GM12878 (cell line): ENCODE results near the gene SMARCE1. TPM values are rescaled to one million over a fixed set of nuclear protein-coding genes. Genes with fewer than 3 reads are reported as not detected.
A peak's percentile ranks its signal among the peaks of the same experiment; 100 is the strongest.

Experiments used
- ATAC-seq: fragments of 200-7000 bp; cut with Tn5 transposase; 3 replicates; pipeline ENCODE4 v1.9.1; 2020; ENCODE audit warnings: mild to moderate bottlenecking, moderate library complexity
- BruUV-seq: library from RNA; stranded (reverse); fragments of 400-500 nt; replicated peaks from 2 replicates; lab custom pipeline; 2021; lab: Mats Ljungman, UMichigan
- CTCF ChIA-PET: fragments of 300-600 bp; sonication (Branson Sonifier 250); formaldehyde crosslinking; extraction: SDS; loops from one replicate; lab custom pipeline; 2021; ENCODE audit warnings: inconsistent platforms; lab: Yijun Ruan, JAX
- POLR2A ChIA-PET: fragments of 350-600 bp; formaldehyde crosslinking; extraction: SDS; loops from one replicate; lab custom pipeline; 2021; ENCODE audit warnings: inconsistent platforms; lab: Charles Lee
- RAD21 ChIA-PET: fragments of 300-600 bp; sonication (Branson Sonifier 250); formaldehyde crosslinking; loops from one replicate; lab custom pipeline; 2023; ENCODE audit warnings: antibody characterized with exemption; ENCODE audit not compliant: unreplicated experiment; lab: Charles Lee
- SMC1A ChIA-PET: fragments of 300-600 bp; sonication (Branson Sonifier 250); formaldehyde crosslinking; loops from one replicate; lab custom pipeline; 2023; ENCODE audit not compliant: unreplicated experiment, uncharacterized antibody; lab: Charles Lee
- DNase-seq: peaks from one replicate; pipeline ENCODE4 v3.0.0-alpha.2; 2011; ENCODE audit warnings: low read depth, low spot score
- FAIRE-seq: peaks from 3 replicates; lab custom pipeline; 2011; peaks lifted over from hg19 to GRCh38; lab: Jason Lieb, UNC
- H2AFZ ChIP-seq: 2 replicates; pipeline ENCODE4 v1.6.0; 2011; ENCODE audit warnings: low read depth, low read length, control low read depth; ENCODE audit not compliant: control insufficient read depth
- H3K27ac ChIP-seq: 2 replicates; pipeline ENCODE4 v1.5.1; 2011; ENCODE audit warnings: control low read depth; ENCODE audit not compliant: control insufficient read depth, insufficient read depth
- H3K27me3 ChIP-seq, 2 experiments: replicated peaks in 1 of 2; 2 replicates each; pipeline versions ENCODE4 v1.6.0 to v1.6.1; 2011; ENCODE audit warnings: low read length in 1 of 2; ENCODE audit not compliant: control insufficient read depth in 2 of 2, insufficient read depth in 2 of 2
- H3K36me3 ChIP-seq, 2 experiments: 2 replicates each; pipeline ENCODE4 v1.5.1; 2011; ENCODE audit warnings: low read length in 1 of 2; ENCODE audit not compliant: control insufficient read depth in 2 of 2, insufficient read depth in 2 of 2
- H3K4me1 ChIP-seq: 2 replicates; pipeline ENCODE4 v1.6.1; 2011; ENCODE audit warnings: mild to moderate bottlenecking, low read length, moderate library complexity, mixed read lengths; ENCODE audit not compliant: control insufficient read depth, insufficient read depth
- H3K4me2 ChIP-seq: 2 replicates; pipeline ENCODE4 v1.6.0; 2011; ENCODE audit warnings: control low read depth; ENCODE audit not compliant: control insufficient read depth, insufficient read depth
- H3K4me3 ChIP-seq: fragments of 200-600 bp; sonication (generic); 2 replicates; pipeline ENCODE4 v1.5.1; 2016
- H3K79me2 ChIP-seq: 2 replicates; pipeline ENCODE4 v1.6.0; 2011; ENCODE audit warnings: low read length; ENCODE audit not compliant: control insufficient read depth, insufficient read depth
- H3K9ac ChIP-seq: 2 replicates; pipeline ENCODE4 v1.8.0; 2011; ENCODE audit warnings: low read length, control low read depth, mixed read lengths; ENCODE audit not compliant: control insufficient read depth, insufficient read depth
- H3K9me3 ChIP-seq: replicated peaks from 3 replicates; pipeline ENCODE4 v1.5.1; 2011; ENCODE audit warnings: mild to moderate bottlenecking, low read length; ENCODE audit not compliant: control insufficient read depth, insufficient read depth
- H4K20me1 ChIP-seq: 2 replicates; pipeline ENCODE4 v1.6.0; 2011; ENCODE audit not compliant: control insufficient read depth, insufficient read depth
- BCL11A ChIP-seq: IDR thresholded peaks from 2 replicates; pipeline ENCODE4 v1.6.1; 2011; ENCODE audit warnings: low read depth, low read length
- CEBPB ChIP-seq, 2 experiments: fragments of 150-350 bp in 1 of 2; IDR thresholded peaks; 2 replicates each; pipeline ENCODE4 v1.6.1; 2012 to 2014; ENCODE audit warnings: low read depth in 2 of 2, low read length in 2 of 2, borderline replicate concordance in 1 of 2, inconsistent platforms in 1 of 2
- JUND ChIP-seq: IDR thresholded peaks from 2 replicates; pipeline ENCODE4 v1.6.1; 2012; ENCODE audit warnings: low read depth, mild to moderate bottlenecking, low read length, improper control_type of control experiment, moderate library complexity
- MAX ChIP-seq: IDR thresholded peaks from 2 replicates; pipeline ENCODE4 v1.6.1; 2012; ENCODE audit warnings: low read depth, low read length, improper control_type of control experiment
- NFIC ChIP-seq: IDR thresholded peaks from 2 replicates; pipeline ENCODE4 v1.6.1; 2012; ENCODE audit warnings: low read depth, mild to moderate bottlenecking, inconsistent platforms, low read length, moderate library complexity
- PML ChIP-seq: IDR thresholded peaks from 2 replicates; pipeline ENCODE4 v1.6.1; 2012; ENCODE audit warnings: low read length, inconsistent platforms
- SMARCA5 ChIP-seq: fragments of 450-650 bp; IDR thresholded peaks from 2 replicates; pipeline ENCODE4 v1.6.1; 2017; ENCODE audit warnings: mild to moderate bottlenecking
- STAT1 ChIP-seq: fragments of 450-650 bp; conservative IDR thresholded peaks from 2 replicates; pipeline ENCODE4 v1.6.1; 2014; ENCODE audit warnings: antibody characterized with exemption, mild to moderate bottlenecking
- TAF1 ChIP-seq: IDR thresholded peaks from 2 replicates; pipeline ENCODE4 v1.6.1; 2011; ENCODE audit warnings: mild to moderate bottlenecking, low read depth, low read length, borderline replicate concordance
- WRNIP1 ChIP-seq: IDR thresholded peaks from 2 replicates; pipeline ENCODE4 v1.6.1; 2011; ENCODE audit warnings: low read depth, low read length, improper control_type of control experiment, borderline replicate concordance
- WGBS: methylation state at CpG from one replicate; pipeline ENCODE4 v1.1.6; 2016; ENCODE audit warnings: low lambda C conversion rate; ENCODE audit not compliant: insufficient replicate concordance, insufficient coverage; ENCODE audit errors: missing lambda C conversion rate; 5-methylcytosine and 5-hydroxymethylcytosine counted together
- in situ Hi-C: fragments of 300-500 bp; cut with MboI; formaldehyde crosslinking; loops from 9 replicates; pipeline ENCODE4 v1.14.3; 2018; ENCODE audit warnings: mixed read lengths
- intact Hi-C: fragments of 100-400 bp; cut with micrococcal nuclease; formaldehyde crosslinking; loops from one replicate; pipeline ENCODE4 v1.14.2; 2022; ENCODE audit not compliant: unreplicated experiment
- polyA plus RNA-seq, 11 experiments: library from polyadenylated mRNA; depleted of rRNA in 4 of 11; unstranded in 6 of 11; stranded (reverse) in 5 of 11; fragments of >200 nt; fragmentation: Nextera tagmentation in 4 of 11; fragmentation: Illumina TruSeq in 1 of 11; extraction: Ambion mirVana in 4 of 11; extraction: Trizol in 1 of 11; gene quantifications; 1 replicate in 1 of 11; 2 replicates in 10 of 11; pipeline versions ENCODE4 v1.2.1 to v1.2.3, GENCODE V29; 2011 to 2016; ENCODE audit warnings: inconsistent platforms in 2 of 11, missing spikeins in 2 of 11, low read depth in 1 of 11
- total RNA-seq, 4 experiments: library from RNA; depleted of rRNA in 3 of 4; stranded (reverse); fragments of >200 nt in 3 of 4; fragmentation: Illumina TruSeq in 1 of 4; extraction: Trizol in 1 of 4; gene quantifications; 2 replicates each; pipeline versions ENCODE4 v1.2.1 to v1.2.3, GENCODE V29; 2013 to 2021
- TF ChIP-seq, protein P1 (sequence below): IDR thresholded peaks from 2 replicates; pipeline ENCODE4 v1.6.1; 2011; ENCODE audit warnings: mild to moderate bottlenecking, low read depth, low read length, moderate library complexity; ENCODE audit not compliant: insufficient replicate concordance
- TF ChIP-seq, protein P2 (sequence below): fragments of 450-650 bp; IDR thresholded peaks from 2 replicates; pipeline ENCODE4 v1.6.1; 2018; ENCODE audit warnings: borderline replicate concordance, mild to moderate bottlenecking; ENCODE audit not compliant: partially characterized antibody

SMARCE1 gene
- total and polyA plus RNA-seq, 10 of the 15 experiments (the other 5 are each of a cell fraction or from before 2014, with no cell fraction given): 87.9 to 191 (median 132) TPM

DNA sequence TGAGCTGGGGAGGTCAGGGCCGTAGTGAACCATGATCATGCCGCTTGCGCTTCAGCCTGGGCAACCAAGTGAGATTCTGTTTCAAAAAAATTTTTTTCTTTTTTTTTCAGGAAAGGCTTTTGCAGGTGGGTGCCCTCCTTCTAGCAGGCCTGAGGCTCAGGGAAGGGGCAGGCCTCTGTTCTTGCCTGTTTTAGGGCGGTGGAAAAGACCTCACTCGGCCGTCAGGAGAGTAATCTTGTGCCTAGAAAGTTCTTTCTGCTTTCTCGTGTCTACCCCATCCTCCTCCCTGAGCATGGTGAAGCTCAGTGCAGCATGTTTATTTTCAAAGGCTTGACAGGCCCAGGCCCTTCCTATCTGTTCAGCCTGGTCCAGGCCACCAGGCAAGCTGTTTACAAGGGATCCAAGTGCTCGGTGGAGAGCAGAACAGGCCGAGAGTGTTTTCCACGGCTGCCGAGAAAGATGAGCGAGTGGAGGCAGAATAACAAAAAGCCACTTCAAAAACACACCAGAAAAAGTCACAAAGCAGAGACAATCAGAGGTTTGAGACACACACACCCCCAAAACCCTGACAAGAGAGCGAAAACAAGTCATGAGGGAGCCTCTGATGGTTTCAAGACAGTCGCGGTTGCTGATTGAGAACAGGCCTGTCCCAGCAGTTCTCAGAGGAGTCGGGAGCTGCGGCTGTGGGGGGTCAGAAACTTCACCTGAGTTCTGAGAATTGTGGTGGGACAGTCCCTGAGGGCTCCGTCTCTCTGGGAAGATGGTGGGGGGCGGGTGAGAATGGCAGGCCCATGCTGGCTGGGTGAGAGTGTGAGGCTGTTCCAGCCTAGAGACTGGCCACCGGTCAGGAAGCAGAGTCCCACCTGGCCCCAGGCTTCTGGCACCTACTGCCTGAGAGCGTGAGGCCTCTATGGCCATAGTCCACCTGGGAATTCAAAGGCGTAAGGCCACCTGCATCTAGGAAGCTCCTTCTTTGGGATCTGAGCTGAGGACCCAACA, 44.9 kb downstream of the SMARCE1 start:
- ATAC-seq: peak; percentile 50
- Histone ChIP-seq H3K4me1 (peaks cover 51% of the 10 kb centered on the region), H2AFZ (no peak overlapping the region), H4K20me1 (no peaks in the 10 kb centered on the region), H3K4me2 (peak overlapping the region; percentile 55), H3K27me3 (no peaks in the 10 kb centered on the region), H3K9me3 (peaks cover 3% of the 10 kb centered on the region; the same call in 2 of the 3 replicates), H3K4me3 (no peak overlapping the region), H3K9ac (peak overlapping the region; percentile 54), H3K79me2 (no peaks in the 10 kb centered on the region), H3K27ac (peak overlapping the region; percentile 79), H3K36me3 (no peaks in the 10 kb centered on the region)
- peak; percentile 84 for DNase-seq
- 29% methylated on average over 22 of the region's 22 CpGs for WGBS
- SMC1A ChIA-PET: interaction anchor here (0.8 to 6.0 kb wide), 20 partner anchors 7 to 1076 kb away, joined by 3 to 139 read pairs (median 4); no protein-coding TSS in a partner anchor
- TSS peak; percentile 85 for BruUV-seq
- in situ Hi-C loops (loop anchor here (5.0 kb wide), 1 partner anchor 40 kb away; no protein-coding TSS in a partner anchor), intact Hi-C loops (loop anchor here (1.0 kb wide), 1 partner anchor 13 kb away; no protein-coding TSS in a partner anchor)
- CTCF ChIA-PET: interaction anchor here (0.7 to 5.4 kb wide), 11 partner anchors 12 to 1172 kb away, joined by 3 to 108 read pairs (median 9); partner anchors contain the start of gene CCR7
- peak; percentile 44 for FAIRE-seq
- RAD21 ChIA-PET: interaction anchor here (0.7 to 5.0 kb wide), 18 partner anchors 10 to 245 kb away, joined by 3 to 229 read pairs (median 4); partner anchors contain the start of gene CCR7
- POLR2A ChIA-PET: interaction anchor here (0.9 to 4.8 kb wide), 12 partner anchors 11 to 71 kb away, joined by 3 to 117 read pairs (median 6); partner anchors contain the start of gene CCR7
- TF ChIP-seq NFIC (peak; percentile 86), MAX (no peak; the same call in 1 of the 2 replicates), JUND (peak; percentile 68), TAF1 (peak; percentile 45; the same call in 1 of the 2 replicates), SMARCA5 (peak; percentile 72; the same call in 1 of the 2 replicates), CEBPB (IDR thresholded peaks at IDR 0.05; ENCODE audit: borderline replicate concordance in 1 of 2, low read depth in 2 of 2, low read length in 2 of 2) (no peak), PML (no peak), STAT1 (no peak), BCL11A (peak; percentile 94), WRNIP1 (0 out of 2 replicates have a peak, but pooled peaks have one; percentile 63)
- TF ChIP-seq, protein P1, sequence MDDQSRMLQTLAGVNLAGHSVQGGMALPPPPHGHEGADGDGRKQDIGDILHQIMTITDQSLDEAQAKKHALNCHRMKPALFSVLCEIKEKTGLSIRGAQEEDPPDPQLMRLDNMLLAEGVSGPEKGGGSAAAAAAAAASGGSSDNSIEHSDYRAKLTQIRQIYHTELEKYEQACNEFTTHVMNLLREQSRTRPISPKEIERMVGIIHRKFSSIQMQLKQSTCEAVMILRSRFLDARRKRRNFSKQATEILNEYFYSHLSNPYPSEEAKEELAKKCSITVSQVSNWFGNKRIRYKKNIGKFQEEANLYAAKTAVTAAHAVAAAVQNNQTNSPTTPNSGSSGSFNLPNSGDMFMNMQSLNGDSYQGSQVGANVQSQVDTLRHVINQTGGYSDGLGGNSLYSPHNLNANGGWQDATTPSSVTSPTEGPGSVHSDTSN: peak; percentile 44
- TF ChIP-seq, protein P2, sequence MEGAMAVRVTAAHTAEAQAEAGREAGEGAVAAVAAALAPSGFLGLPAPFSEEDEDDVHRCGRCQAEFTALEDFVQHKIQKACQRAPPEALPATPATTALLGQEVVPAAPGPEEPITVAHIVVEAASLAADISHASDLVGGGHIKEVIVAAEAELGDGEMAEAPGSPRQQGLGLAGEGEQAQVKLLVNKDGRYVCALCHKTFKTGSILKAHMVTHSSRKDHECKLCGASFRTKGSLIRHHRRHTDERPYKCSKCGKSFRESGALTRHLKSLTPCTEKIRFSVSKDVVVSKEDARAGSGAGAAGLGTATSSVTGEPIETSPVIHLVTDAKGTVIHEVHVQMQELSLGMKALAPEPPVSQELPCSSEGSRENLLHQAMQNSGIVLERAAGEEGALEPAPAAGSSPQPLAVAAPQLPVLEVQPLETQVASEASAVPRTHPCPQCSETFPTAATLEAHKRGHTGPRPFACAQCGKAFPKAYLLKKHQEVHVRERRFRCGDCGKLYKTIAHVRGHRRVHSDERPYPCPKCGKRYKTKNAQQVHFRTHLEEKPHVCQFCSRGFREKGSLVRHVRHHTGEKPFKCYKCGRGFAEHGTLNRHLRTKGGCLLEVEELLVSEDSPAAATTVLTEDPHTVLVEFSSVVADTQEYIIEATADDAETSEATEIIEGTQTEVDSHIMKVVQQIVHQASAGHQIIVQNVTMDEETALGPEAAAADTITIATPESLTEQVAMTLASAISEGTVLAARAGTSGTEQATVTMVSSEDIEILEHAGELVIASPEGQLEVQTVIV: no peak
